GM18951 (cell line): ENCODE measurements around the gene RGS7.
"Not testable (repeated sequence)": the region's sequence is repeated elsewhere in the genome, so short reads cannot be mapped to it uniquely, and the experiment has no call there.

ENCODE experiments used
- POLR2A ChIP-seq: IDR thresholded peaks from 4 replicates; pipeline ENCODE4 v1.6.1; 2011; ENCODE audit warnings: mild to moderate bottlenecking; ENCODE audit not compliant: insufficient read length, insufficient read depth; ENCODE audit errors: extremely low read depth
- in situ Hi-C: fragments of 300-500 bp; cut with MboI; formaldehyde crosslinking; loops from one replicate; pipeline ENCODE4 v1.12.0; 2022; ENCODE audit warnings: low sequenced_read_pairs, mixed read lengths, inconsistent platforms; ENCODE audit not compliant: unreplicated experiment

RGS7 gene

GRCh38 chr1:240925273-240925672 is 431.7 kb downstream of the RGS7 start:
- in situ Hi-C loops, result no loop called here
- no peak for TF ChIP-seq POLR2A

GRCh38 chr1:240917976-240918375 is 439.0 kb downstream of the RGS7 start:
- in situ Hi-C loops, result no loop called here
- no peak for TF ChIP-seq POLR2A

GRCh38 chr1:240914506-240914905 is 442.5 kb downstream of the RGS7 start:
- no peak for TF ChIP-seq POLR2A
- in situ Hi-C loops, result no loop called here

- no peak for TF ChIP-seq POLR2A
- in situ Hi-C loops, result no loop called here
Measured at GRCh38 chr1:240912821-240913220, 444.2 kb downstream of the RGS7 start.

GRCh38 chr1:240909701-240910457 is 447.1 kb downstream of the RGS7 start:
- in situ Hi-C loops, result no loop called here
- TF ChIP-seq POLR2A, result no peak

- in situ Hi-C loops, result no loop called here
Measured at GRCh38 chr1:240906477-240906876, 450.5 kb downstream of the RGS7 start.

GRCh38 chr1:240905225-240905765 is 451.7 kb downstream of the RGS7 start:
- in situ Hi-C loops, result no loop called here
- no peak for TF ChIP-seq POLR2A

More at GRCh38 chr1:240906477-240906876, 450.5 kb downstream of the RGS7 start:
- no peak for TF ChIP-seq POLR2A

GRCh38 chr1:240895424-240895823 is 461.6 kb downstream of the RGS7 start:
- in situ Hi-C loops, result not testable (repeated sequence)

GRCh38 chr1:240888787-240889048 is 468.3 kb downstream of the RGS7 start:
- no peak for TF ChIP-seq POLR2A
- in situ Hi-C loops, result no loop called here

- in situ Hi-C loops, result no loop called here
- no peak for TF ChIP-seq POLR2A
Measured at GRCh38 chr1:240888039-240888786, 468.8 kb downstream of the RGS7 start.

GRCh38 chr1:240883490-240883889 is 473.5 kb downstream of the RGS7 start:
- in situ Hi-C loops, result no loop called here
- TF ChIP-seq POLR2A, result no peak

GRCh38 chr1:240882656-240883308 is 474.2 kb downstream of the RGS7 start:
- in situ Hi-C loops, result not testable (repeated sequence)

GRCh38 chr1:240878631-240879030 is 478.4 kb downstream of the RGS7 start:
- in situ Hi-C loops, result no loop called here
- TF ChIP-seq POLR2A, result no peak

GRCh38 chr1:240877605-240878004 is 479.4 kb downstream of the RGS7 start:
- in situ Hi-C loops, result no loop called here
- TF ChIP-seq POLR2A, result no peak
